Osteoblast (primary cell): ENCODE measurements around the gene RNPEPL1. TPM values are rescaled to one million over a fixed set of nuclear protein-coding genes. Genes with fewer than 3 reads are reported as not detected.

ENCODE experiments used
- DNase-seq: peaks from one replicate; pipeline ENCODE4 v3.0.0; 2011; ENCODE audit warnings: low spot score, mixed read lengths; ENCODE audit not compliant: insufficient read length; ENCODE audit errors: missing footprints
- H2AFZ ChIP-seq: 2 replicates; pipeline ENCODE4 v1.6.0; 2011; ENCODE audit warnings: mild to moderate bottlenecking, low read length
- H3K27ac ChIP-seq: 2 replicates; pipeline ENCODE4 v1.5.1; 2011; ENCODE audit warnings: mild to moderate bottlenecking, low read depth, low read length, moderate library complexity
- H3K27me3 ChIP-seq: 2 replicates; pipeline ENCODE4 v1.6.0; 2012; ENCODE audit warnings: mild to moderate bottlenecking, control low read depth, inconsistent platforms, low read length, moderate library complexity; ENCODE audit not compliant: insufficient read depth
- H3K36me3 ChIP-seq: 2 replicates; pipeline ENCODE4 v1.5.1; 2011; ENCODE audit warnings: mild to moderate bottlenecking, low read length, control low read depth, moderate library complexity; ENCODE audit not compliant: insufficient read depth
- H3K4me1 ChIP-seq: 2 replicates; pipeline ENCODE4 v1.5.1; 2011; ENCODE audit warnings: mild to moderate bottlenecking, low read length, control low read depth, moderate library complexity; ENCODE audit not compliant: insufficient read depth
- H3K4me2 ChIP-seq: 2 replicates; pipeline ENCODE4 v1.6.0; 2011; ENCODE audit warnings: mild to moderate bottlenecking, low read length; ENCODE audit not compliant: insufficient read depth
- H3K4me3 ChIP-seq: fragments of 200-600 bp; sonication (generic); 3 replicates; pipeline ENCODE4 v1.5.1; 2012; ENCODE audit warnings: mild to moderate bottlenecking, low read length, inconsistent platforms; ENCODE audit not compliant: insufficient read depth
- H3K79me2 ChIP-seq: 2 replicates; pipeline ENCODE4 v1.6.0; 2012; ENCODE audit warnings: mild to moderate bottlenecking, low read length, control low read depth, inconsistent platforms; ENCODE audit not compliant: insufficient read depth
- H3K9me3 ChIP-seq: 2 replicates; pipeline ENCODE4 v1.5.1; 2011; ENCODE audit warnings: low read depth, low read length, control low read depth
- H4K20me1 ChIP-seq: 2 replicates; pipeline ENCODE4 v1.6.0; 2012; ENCODE audit warnings: mild to moderate bottlenecking, low read length, control low read depth; ENCODE audit not compliant: insufficient read depth
- total RNA-seq: library from RNA; depleted of rRNA; stranded (reverse); fragments of >200 nt; gene quantifications from 2 replicates; pipeline ENCODE4 v1.2.3, GENCODE V29; 2012
- TF ChIP-seq, protein P1 (sequence below): IDR thresholded peaks from 2 replicates; pipeline ENCODE4 v1.5.1; 2011; ENCODE audit warnings: mild to moderate bottlenecking, low read depth, low read length, moderate library complexity; ENCODE audit errors: extremely low read depth

The RNPEPL1 gene
- total RNA-seq, 1 donor: 13.0 TPM

GRCh38 chr2:240588669-240589068, 20.4 kb downstream of the RNPEPL1 start:
- Histone ChIP-seq H3K79me2 (peaks cover 87% of the 10 kb centered on the region), H3K27ac (no peak overlapping the region), H3K9me3 (no peaks in the 10 kb centered on the region), H3K27me3 (no peaks in the 10 kb centered on the region), H3K4me3 (no peak overlapping the region), H3K4me2 (no peak overlapping the region), H4K20me1 (peaks cover 47% of the 10 kb centered on the region), H3K36me3 (peaks cover 6% of the 10 kb centered on the region), H3K4me1 (peaks cover 32% of the 10 kb centered on the region), H2AFZ (no peak overlapping the region)
- DNase-seq: no peak
- TF ChIP-seq, protein P1, sequence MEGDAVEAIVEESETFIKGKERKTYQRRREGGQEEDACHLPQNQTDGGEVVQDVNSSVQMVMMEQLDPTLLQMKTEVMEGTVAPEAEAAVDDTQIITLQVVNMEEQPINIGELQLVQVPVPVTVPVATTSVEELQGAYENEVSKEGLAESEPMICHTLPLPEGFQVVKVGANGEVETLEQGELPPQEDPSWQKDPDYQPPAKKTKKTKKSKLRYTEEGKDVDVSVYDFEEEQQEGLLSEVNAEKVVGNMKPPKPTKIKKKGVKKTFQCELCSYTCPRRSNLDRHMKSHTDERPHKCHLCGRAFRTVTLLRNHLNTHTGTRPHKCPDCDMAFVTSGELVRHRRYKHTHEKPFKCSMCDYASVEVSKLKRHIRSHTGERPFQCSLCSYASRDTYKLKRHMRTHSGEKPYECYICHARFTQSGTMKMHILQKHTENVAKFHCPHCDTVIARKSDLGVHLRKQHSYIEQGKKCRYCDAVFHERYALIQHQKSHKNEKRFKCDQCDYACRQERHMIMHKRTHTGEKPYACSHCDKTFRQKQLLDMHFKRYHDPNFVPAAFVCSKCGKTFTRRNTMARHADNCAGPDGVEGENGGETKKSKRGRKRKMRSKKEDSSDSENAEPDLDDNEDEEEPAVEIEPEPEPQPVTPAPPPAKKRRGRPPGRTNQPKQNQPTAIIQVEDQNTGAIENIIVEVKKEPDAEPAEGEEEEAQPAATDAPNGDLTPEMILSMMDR: no peak

GRCh38 chr2:240589375-240589774, 21.1 kb downstream of the RNPEPL1 start:
- no peak overlapping the region for H3K4me2 ChIP-seq
- H3K79me2 ChIP-seq: peaks cover 86% of the 10 kb centered on the region
- no peak overlapping the region for H2AFZ ChIP-seq
- H3K4me1 ChIP-seq: peaks cover 32% of the 10 kb centered on the region
- no peak overlapping the region for H3K27ac ChIP-seq
- peak; percentile 82 for DNase-seq
- no peak overlapping the region for H3K4me3 ChIP-seq
- H3K27me3 ChIP-seq: no peaks in the 10 kb centered on the region
- H3K9me3 ChIP-seq: no peaks in the 10 kb centered on the region
- TF ChIP-seq, protein P1: no peak
- H4K20me1 ChIP-seq: peaks cover 46% of the 10 kb centered on the region
- peaks cover 6% of the 10 kb centered on the region for H3K36me3 ChIP-seq

DNA sequence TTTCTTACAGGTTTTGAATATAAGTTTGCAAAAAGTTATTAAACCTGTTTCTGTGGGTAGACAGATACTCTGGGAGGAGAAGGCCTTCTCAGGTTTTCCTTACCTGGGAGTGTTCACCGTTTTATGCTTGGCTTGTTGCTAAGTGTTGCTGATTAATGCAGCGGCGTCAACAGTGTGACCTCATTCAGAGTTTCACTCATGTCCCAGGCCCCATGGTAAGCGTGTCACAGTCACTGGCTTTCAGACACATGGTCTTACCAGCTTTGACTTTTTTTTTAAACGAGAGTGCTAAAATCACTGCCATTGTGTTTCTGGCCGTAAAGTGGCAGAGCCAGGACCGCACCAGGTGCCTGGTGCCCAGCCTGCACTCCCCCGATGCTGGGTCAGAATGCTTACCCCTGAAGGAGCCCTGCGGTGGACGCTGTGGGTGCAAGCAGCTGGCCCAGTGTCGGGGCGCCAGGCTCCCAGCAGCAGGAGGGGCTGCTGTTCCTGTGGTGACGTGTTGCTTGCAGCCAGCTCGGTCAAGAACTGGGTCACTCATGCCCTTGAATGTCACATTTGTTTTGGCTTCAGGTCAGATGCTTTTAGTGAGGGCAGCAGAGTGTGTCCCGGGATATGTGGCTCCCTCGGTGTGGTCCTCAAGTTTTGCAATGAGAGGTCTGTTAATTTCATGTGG, 21.7 kb downstream of the RNPEPL1 start:
- peaks cover 26% of the 10 kb centered on the region for H3K4me1 ChIP-seq
- no peak overlapping the region for H3K4me2 ChIP-seq
- H3K27me3 ChIP-seq: no peaks in the 10 kb centered on the region
- peak; percentile 76 for DNase-seq
- peaks cover 40% of the 10 kb centered on the region for H4K20me1 ChIP-seq
- no peak overlapping the region for H2AFZ ChIP-seq
- no peak overlapping the region for H3K4me3 ChIP-seq
- H3K36me3 ChIP-seq: peaks cover 6% of the 10 kb centered on the region
- H3K79me2 ChIP-seq: peaks cover 80% of the 10 kb centered on the region
- H3K9me3 ChIP-seq: no peaks in the 10 kb centered on the region
- H3K27ac ChIP-seq: no peak overlapping the region
- TF ChIP-seq, protein P1: no peak

DNA sequence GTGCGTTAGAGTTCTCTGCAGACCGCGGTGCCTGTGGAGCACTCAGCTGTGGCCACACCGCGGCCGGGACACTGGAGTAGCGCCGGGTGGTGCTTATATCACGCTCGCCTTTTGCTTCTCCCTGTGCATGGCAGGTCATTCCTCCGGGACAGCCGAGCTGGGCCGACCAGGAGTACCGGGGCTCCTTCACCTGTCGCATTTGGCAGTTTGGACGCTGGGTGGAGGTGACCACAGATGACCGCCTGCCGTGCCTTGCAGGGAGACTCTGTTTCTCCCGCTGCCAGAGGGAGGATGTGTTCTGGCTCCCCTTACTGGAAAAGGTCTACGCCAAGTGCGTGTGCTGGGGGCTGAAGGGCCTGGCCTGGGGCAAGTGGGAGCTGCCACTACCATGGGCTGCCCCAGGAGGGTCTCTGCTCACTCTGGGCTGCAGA, 22.4 kb downstream of the RNPEPL1 start:
- Histone ChIP-seq H3K9me3 (no peaks in the 10 kb centered on the region), H3K27ac (no peak overlapping the region), H4K20me1 (peaks cover 42% of the 10 kb centered on the region), H3K27me3 (no peaks in the 10 kb centered on the region), H3K36me3 (peaks cover 6% of the 10 kb centered on the region), H3K4me2 (no peak overlapping the region), H3K4me3 (no peak overlapping the region), H3K4me1 (peaks cover 19% of the 10 kb centered on the region), H3K79me2 (peaks cover 73% of the 10 kb centered on the region), H2AFZ (no peak overlapping the region)
- peak; percentile 62 for DNase-seq
- TF ChIP-seq, protein P1: no peak
